HepG2 (cell line): ENCODE data around the gene MTA1. TPM values are rescaled to one million over a fixed set of nuclear protein-coding genes. Genes with fewer than 3 reads are reported as not detected.

Experiments
- CAMTA2 ChIP-seq: sonication (generic); formaldehyde crosslinking; IDR thresholded peaks from 2 replicates; pipeline ENCODE4 v1.4.0; 2020; ENCODE audit warnings: mild to moderate bottlenecking, missing genetic modification reagents, borderline replicate concordance
- CHD2 ChIP-seq: IDR thresholded peaks from 2 replicates; pipeline ENCODE4 v1.6.1; 2011; ENCODE audit warnings: low read depth, low read length, improper control_type of control experiment
- FIP1L1 ChIP-seq: fragments of 200-400 bp; formaldehyde crosslinking; IDR thresholded peaks from 2 replicates; pipeline ENCODE4 v1.6.1; 2018; ENCODE audit warnings: low read depth, mild to moderate bottlenecking, low read length, moderate library complexity, borderline replicate concordance; ENCODE audit not compliant: insufficient read depth
- HNRNPH1 ChIP-seq: fragments of 200-400 bp; formaldehyde crosslinking; optimal IDR thresholded peaks from 2 replicates; pipeline ENCODE3; 2017; ENCODE audit warnings: mild to moderate bottlenecking, low read depth, low read length
- LRRFIP1 ChIP-seq: sonication (generic); formaldehyde crosslinking; conservative IDR thresholded peaks from 2 replicates; pipeline ENCODE4 v1.4.0; 2020; ENCODE audit warnings: missing genetic modification reagents
- MTA1 ChIP-seq: sonication (generic); formaldehyde crosslinking; IDR thresholded peaks from 2 replicates; pipeline ENCODE4 v1.4.0; 2020; ENCODE audit warnings: missing genetic modification reagents, mild to moderate bottlenecking, borderline replicate concordance
- NAIF1 ChIP-seq: sonication (generic); formaldehyde crosslinking; IDR thresholded peaks from 2 replicates; pipeline ENCODE4 v1.5.0; 2020; ENCODE audit warnings: mild to moderate bottlenecking, missing genetic modification reagents, borderline replicate concordance
- NKX3-1 ChIP-seq: sonication (generic); formaldehyde crosslinking; IDR thresholded peaks from 2 replicates; pipeline ENCODE4 v1.5.0; 2020; ENCODE audit warnings: missing genetic modification reagents
- PHB2 ChIP-seq: fragments of 450-650 bp; IDR thresholded peaks from 2 replicates; pipeline ENCODE4 v1.6.1; 2018; ENCODE audit not compliant: partially characterized antibody
- PRDM4 ChIP-seq: sonication (generic); formaldehyde crosslinking; IDR thresholded peaks from 2 replicates; pipeline ENCODE4 v1.9.0; 2021; ENCODE audit warnings: missing genetic modification reagents, borderline replicate concordance
- SIX4 ChIP-seq: sonication (generic); formaldehyde crosslinking; IDR thresholded peaks from 2 replicates; pipeline ENCODE4 v1.4.0; 2020; ENCODE audit warnings: missing genetic modification reagents
- SP140L ChIP-seq: sonication (generic); formaldehyde crosslinking; IDR thresholded peaks from 2 replicates; pipeline ENCODE4 v1.4.0; 2020; ENCODE audit warnings: missing genetic modification reagents, borderline replicate concordance
- ZFP91 ChIP-seq: sonication (generic); formaldehyde crosslinking; IDR thresholded peaks from 2 replicates; pipeline ENCODE4 v1.9.0; 2022; ENCODE audit warnings: missing genetic modification reagents, mild to moderate bottlenecking, borderline replicate concordance
- ZKSCAN5 ChIP-seq: sonication (generic); formaldehyde crosslinking; IDR thresholded peaks from 2 replicates; pipeline ENCODE4 v1.5.1; 2020; ENCODE audit warnings: mild to moderate bottlenecking, missing genetic modification reagents
- ZNF510 ChIP-seq: sonication (generic); formaldehyde crosslinking; IDR thresholded peaks from 2 replicates; pipeline ENCODE4 v1.4.0; 2020; ENCODE audit warnings: low read depth, mild to moderate bottlenecking, missing genetic modification reagents
- ZNF747 ChIP-seq: sonication (generic); formaldehyde crosslinking; IDR thresholded peaks from 2 replicates; pipeline ENCODE4 v1.8.1; 2023; ENCODE audit warnings: missing genetic modification reagents, mild to moderate bottlenecking, borderline replicate concordance
- ZNF776 ChIP-seq: sonication (generic); formaldehyde crosslinking; IDR thresholded peaks from 2 replicates; pipeline ENCODE4 v1.4.0; 2020; ENCODE audit warnings: mild to moderate bottlenecking, missing genetic modification reagents
- polyA plus RNA-seq, 8 experiments: library from polyadenylated mRNA; depleted of rRNA in 3 of 8; stranded (reverse) in 7 of 8; unstranded in 1 of 8; fragments of >200 nt; fragmentation: Illumina TruSeq in 4 of 8; extraction: Trizol in 4 of 8; gene quantifications; 2 replicates each; pipeline versions ENCODE4 v1.2.1 to v1.2.3, GENCODE V29; 2011 to 2016; ENCODE audit warnings: low read depth in 4 of 8, missing spikeins in 1 of 8, mixed read lengths in 1 of 8; ENCODE audit not compliant: insufficient read depth in 1 of 8
- total RNA-seq, 5 experiments: library from RNA; depleted of rRNA; stranded (reverse); fragments of >200 nt; fragmentation: Illumina TruSeq; extraction: Trizol; gene quantifications; 2 replicates each; pipeline ENCODE4 v1.2.3, GENCODE V29; 2016; ENCODE audit warnings: low read depth in 1 of 5
- TF ChIP-seq, protein P1 (sequence below): sonication (generic); formaldehyde crosslinking; IDR thresholded peaks from 2 replicates; pipeline ENCODE4 v1.4.0; 2020; ENCODE audit warnings: missing genetic modification reagents, borderline replicate concordance

The MTA1 gene
- total and polyA plus RNA-seq, 2 of the 13 experiments (the other 11 are each of a cell fraction or from before 2014, with no cell fraction given), result 35.2 to 85.8 TPM

DNA sequence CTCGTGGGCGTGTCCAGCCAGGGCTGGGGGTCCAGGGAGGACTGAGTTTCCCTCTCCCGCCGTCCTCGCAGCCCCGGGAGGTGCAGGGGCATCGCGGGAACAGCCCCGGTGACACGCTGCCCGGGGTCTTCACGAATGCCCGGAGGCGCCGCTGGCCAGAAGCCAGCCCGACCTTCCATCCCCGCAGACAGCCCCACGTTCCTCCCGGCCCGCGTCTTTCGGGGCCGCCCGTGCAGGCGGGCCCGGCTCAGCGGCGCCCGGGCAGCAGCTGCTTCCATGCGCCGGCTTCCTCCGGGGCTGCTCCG, 70.6 kb downstream of the MTA1 start (continued):
- TF ChIP-seq MTA1 (CRISPR knock-in tag), result 0 out of 2 replicates have a peak, but pooled peaks have one; percentile 10
- TF ChIP-seq PRDM4 (CRISPR knock-in tag), result no peak
- TF ChIP-seq ZNF510 (CRISPR knock-in tag), result no peak
- TF ChIP-seq, protein P1, sequence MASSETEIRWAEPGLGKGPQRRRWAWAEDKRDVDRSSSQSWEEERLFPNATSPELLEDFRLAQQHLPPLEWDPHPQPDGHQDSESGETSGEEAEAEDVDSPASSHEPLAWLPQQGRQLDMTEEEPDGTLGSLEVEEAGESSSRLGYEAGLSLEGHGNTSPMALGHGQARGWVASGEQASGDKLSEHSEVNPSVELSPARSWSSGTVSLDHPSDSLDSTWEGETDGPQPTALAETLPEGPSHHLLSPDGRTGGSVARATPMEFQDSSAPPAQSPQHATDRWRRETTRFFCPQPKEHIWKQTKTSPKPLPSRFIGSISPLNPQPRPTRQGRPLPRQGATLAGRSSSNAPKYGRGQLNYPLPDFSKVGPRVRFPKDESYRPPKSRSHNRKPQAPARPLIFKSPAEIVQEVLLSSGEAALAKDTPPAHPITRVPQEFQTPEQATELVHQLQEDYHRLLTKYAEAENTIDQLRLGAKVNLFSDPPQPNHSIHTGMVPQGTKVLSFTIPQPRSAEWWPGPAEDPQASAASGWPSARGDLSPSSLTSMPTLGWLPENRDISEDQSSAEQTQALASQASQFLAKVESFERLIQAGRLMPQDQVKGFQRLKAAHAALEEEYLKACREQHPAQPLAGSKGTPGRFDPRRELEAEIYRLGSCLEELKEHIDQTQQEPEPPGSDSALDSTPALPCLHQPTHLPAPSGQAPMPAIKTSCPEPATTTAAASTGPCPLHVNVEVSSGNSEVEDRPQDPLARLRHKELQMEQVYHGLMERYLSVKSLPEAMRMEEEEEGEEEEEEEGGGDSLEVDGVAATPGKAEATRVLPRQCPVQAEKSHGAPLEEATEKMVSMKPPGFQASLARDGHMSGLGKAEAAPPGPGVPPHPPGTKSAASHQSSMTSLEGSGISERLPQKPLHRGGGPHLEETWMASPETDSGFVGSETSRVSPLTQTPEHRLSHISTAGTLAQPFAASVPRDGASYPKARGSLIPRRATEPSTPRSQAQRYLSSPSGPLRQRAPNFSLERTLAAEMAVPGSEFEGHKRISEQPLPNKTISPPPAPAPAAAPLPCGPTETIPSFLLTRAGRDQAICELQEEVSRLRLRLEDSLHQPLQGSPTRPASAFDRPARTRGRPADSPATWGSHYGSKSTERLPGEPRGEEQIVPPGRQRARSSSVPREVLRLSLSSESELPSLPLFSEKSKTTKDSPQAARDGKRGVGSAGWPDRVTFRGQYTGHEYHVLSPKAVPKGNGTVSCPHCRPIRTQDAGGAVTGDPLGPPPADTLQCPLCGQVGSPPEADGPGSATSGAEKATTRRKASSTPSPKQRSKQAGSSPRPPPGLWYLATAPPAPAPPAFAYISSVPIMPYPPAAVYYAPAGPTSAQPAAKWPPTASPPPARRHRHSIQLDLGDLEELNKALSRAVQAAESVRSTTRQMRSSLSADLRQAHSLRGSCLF, result no peak
- TF ChIP-seq ZKSCAN5 (CRISPR knock-in tag), result no peak
- no peak for TF ChIP-seq NAIF1 (CRISPR knock-in tag)
- TF ChIP-seq FIP1L1, result peak; percentile 3; the same call in 1 of the 2 replicates
- no peak for TF ChIP-seq CAMTA2 (CRISPR knock-in tag)
- no peak for TF ChIP-seq LRRFIP1 (CRISPR knock-in tag)
- TF ChIP-seq HNRNPH1, result no peak
- TF ChIP-seq SP140L (CRISPR knock-in tag), result no peak
- peak; percentile 12; the same call in 1 of the 2 replicates for TF ChIP-seq ZNF747 (CRISPR knock-in tag)
- TF ChIP-seq ZNF776, result no peak
- peak; percentile 73 for TF ChIP-seq CHD2
- TF ChIP-seq PHB2, result no peak
- no peak for TF ChIP-seq SIX4 (CRISPR knock-in tag)
- no peak for TF ChIP-seq NKX3-1 (CRISPR knock-in tag)
- TF ChIP-seq ZFP91 (CRISPR knock-in tag), result no peak
